ENCODE data around the gene HTR4.

- TF ChIP-seq CTCF (IDR thresholded peaks at IDR 0.05): no peak
- no peak for TF ChIP-seq POLR2A (IDR thresholded peaks at IDR 0.05)
These were observed 36.6 kb upstream of the HTR4 start for GRCh38 chr5:148690945-148691344.

Measured in esophagus squamous epithelium (tissue), 4 donors.